ENCODE measurements around the gene CHCHD3. TPM values are rescaled to one million over a fixed set of nuclear protein-coding genes. Genes with fewer than 3 reads are reported as not detected.
"Not testable (repeated sequence)": the region's sequence is repeated elsewhere in the genome, so short reads cannot be mapped to it uniquely, and the experiment has no call there.

CHCHD3 gene
- total and polyA plus RNA-seq, 12 donors = 12.3 to 113 (median 54.2) TPM

DNA sequence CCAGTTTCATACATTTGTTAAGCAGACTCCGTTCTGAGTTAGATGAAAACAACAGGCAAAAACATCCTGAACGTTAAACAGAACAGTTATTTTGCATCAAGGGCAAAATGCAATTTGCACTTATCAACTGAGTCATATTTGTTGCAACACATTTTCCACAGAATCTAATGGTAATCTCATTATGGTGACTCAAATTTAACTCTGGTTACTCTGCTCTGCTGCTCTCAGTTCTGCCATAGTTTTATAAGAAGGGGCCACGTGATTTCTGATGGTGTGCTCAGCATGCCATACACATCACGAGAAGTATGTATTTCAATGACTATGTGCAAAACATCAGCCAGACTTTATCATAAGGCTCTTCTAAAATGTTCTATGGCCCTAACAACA is 148.8 kb downstream of the CHCHD3 start:
- intact Hi-C loops (cut with DNase I) = no loop called here
- WGBS, 4 donors = 42 to 60% (median 58%) methylated on average over 4 of the region's 4 CpGs

DNA sequence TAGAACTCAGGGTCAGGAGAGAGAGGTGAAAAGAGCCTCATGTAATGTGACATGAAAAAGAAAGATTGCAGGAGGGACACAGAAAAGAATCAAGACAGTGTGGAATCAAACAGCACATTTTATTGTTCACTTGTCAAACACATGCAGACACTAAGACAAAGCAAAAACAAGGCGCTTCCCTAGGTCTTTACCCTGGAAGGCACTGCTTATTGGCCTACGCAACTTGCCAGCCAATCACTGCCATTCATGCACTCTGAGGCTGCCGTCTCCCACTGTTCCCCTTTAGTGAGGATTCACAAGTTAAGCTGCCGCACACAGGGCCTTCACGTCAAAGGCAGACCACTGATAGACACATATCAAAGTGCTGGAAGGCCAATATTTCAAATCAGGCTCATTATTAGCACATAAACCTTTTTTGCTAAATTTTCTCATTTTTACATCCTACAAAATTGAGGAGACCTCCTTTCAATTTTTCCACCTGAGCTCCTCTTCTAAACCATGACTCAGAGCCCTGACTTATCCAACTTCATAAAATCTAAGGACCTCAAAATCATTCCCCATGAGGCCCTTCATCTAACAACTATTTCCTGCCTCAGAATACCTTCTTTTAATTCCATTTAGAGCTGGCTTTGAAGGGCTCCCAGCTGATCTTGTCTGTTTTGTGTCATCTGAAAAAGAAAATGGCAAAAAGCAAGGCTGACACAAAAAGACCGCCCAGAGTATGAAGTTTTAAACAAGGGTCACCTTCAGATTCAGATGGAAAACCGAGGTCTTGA is 149.4 kb downstream of the CHCHD3 start:
- H3K9me3 ChIP-seq (replicated peaks in 1 of 3) = no peaks in the 10 kb centered on the region
- peaks cover 3 to 18% of the 10 kb centered on the region in 2 donors for H3K4me1 ChIP-seq (replicated peaks in 1 of 2)
- intact Hi-C loops (cut with DNase I) = no loop called here
- H3K27me3 ChIP-seq = no peaks in the 10 kb centered on the region
- H3K4me3 ChIP-seq = no peak overlapping the region
- DNase-seq = no peak
- H3K36me3 ChIP-seq (replicated peaks in 1 of 2) = no peaks in the 10 kb centered on the region
- WGBS, 4 donors = 81 to 90% (median 83%) methylated on average over 7 of the region's 7 CpGs
- no peak for TF ChIP-seq POLR2A (IDR thresholded peaks at IDR 0.05)
- TF ChIP-seq, protein P1, sequence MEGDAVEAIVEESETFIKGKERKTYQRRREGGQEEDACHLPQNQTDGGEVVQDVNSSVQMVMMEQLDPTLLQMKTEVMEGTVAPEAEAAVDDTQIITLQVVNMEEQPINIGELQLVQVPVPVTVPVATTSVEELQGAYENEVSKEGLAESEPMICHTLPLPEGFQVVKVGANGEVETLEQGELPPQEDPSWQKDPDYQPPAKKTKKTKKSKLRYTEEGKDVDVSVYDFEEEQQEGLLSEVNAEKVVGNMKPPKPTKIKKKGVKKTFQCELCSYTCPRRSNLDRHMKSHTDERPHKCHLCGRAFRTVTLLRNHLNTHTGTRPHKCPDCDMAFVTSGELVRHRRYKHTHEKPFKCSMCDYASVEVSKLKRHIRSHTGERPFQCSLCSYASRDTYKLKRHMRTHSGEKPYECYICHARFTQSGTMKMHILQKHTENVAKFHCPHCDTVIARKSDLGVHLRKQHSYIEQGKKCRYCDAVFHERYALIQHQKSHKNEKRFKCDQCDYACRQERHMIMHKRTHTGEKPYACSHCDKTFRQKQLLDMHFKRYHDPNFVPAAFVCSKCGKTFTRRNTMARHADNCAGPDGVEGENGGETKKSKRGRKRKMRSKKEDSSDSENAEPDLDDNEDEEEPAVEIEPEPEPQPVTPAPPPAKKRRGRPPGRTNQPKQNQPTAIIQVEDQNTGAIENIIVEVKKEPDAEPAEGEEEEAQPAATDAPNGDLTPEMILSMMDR (IDR thresholded peaks at IDR 0.05) = no peak
- H3K27ac ChIP-seq = peak overlapping the region in 4 of 5 donors; percentile 5 to 83 (median 36)

More for the DNA sequence above, 148.8 kb downstream of the CHCHD3 start:
- H3K4me1 ChIP-seq (replicated peaks in 1 of 2) = peaks cover 3 to 18% of the 10 kb centered on the region in 2 donors
- H3K27ac ChIP-seq = peak overlapping the region in 2 of 5 donors; percentile 63 to 83
- H3K36me3 ChIP-seq (replicated peaks in 1 of 2) = no peaks in the 10 kb centered on the region
- no peaks in the 10 kb centered on the region for H3K27me3 ChIP-seq
- TF ChIP-seq, protein P1 (IDR thresholded peaks at IDR 0.05) = no peak
- no peak for TF ChIP-seq POLR2A (IDR thresholded peaks at IDR 0.05)
- no peaks in the 10 kb centered on the region for H3K9me3 ChIP-seq (replicated peaks in 1 of 3)
- peak in 2 of 7 donors; percentile 33 to 39 for DNase-seq
- H3K4me3 ChIP-seq = no peak overlapping the region

DNA sequence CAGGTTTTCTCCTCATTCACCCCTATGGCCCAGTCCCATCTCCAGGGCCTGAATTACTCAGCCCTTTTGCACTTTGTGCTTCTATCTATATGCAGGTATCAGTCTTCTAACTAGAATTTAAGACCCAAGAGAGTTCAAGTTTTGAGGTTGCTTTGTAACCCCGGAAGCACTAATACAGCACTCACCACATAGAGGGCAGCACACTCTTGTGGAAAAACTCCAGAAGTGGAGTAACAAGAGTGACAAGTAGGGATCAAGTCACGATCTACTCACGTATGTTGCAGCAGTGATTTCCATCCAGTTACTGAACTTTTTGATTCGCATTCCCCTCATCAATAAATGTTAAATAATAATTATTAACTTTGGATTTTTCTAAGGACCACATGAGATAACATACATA is 151.0 kb downstream of the CHCHD3 start:
- no peak for DNase-seq
- H3K9me3 ChIP-seq (replicated peaks in 1 of 3) = no peaks in the 10 kb centered on the region
- intact Hi-C loops (cut with DNase I) = no loop called here
- H3K27ac ChIP-seq = no peak overlapping the region
- H3K4me3 ChIP-seq = no peak overlapping the region
- H3K36me3 ChIP-seq (replicated peaks in 1 of 2) = no peaks in the 10 kb centered on the region
- WGBS, 4 donors = 84 to 94% (median 88%) methylated on average over 4 of the region's 4 CpGs
- TF ChIP-seq POLR2A (IDR thresholded peaks at IDR 0.05) = no peak
- TF ChIP-seq, protein P1 (IDR thresholded peaks at IDR 0.05) = peak in 4 of 6 experiments; percentile 27 to 33 (median 30)
- peaks cover 3 to 18% of the 10 kb centered on the region in 2 donors for H3K4me1 ChIP-seq (replicated peaks in 1 of 2)
- H3K27me3 ChIP-seq = no peaks in the 10 kb centered on the region

DNA sequence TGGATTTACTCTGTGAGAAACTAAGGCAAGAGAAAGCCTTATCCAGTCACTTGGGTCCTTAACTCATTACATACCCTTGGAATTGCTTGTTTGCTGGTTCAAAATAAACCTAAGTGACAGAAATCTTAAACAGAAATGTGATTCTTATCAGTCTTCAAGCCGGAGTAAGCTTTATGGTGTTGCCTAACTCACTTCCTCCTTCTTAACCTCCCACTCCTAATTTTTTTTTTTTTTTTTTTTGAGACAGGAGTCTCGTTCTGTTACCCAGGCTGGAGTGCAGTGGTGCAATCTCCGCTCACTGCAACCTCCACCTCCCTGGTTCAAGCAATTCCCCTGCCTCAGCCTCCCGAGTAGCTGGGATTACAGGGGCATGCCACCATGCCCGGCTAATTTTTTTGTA is 151.9 kb downstream of the CHCHD3 start:
- H3K4me1 ChIP-seq (replicated peaks in 1 of 2) = peaks cover 3 to 18% of the 10 kb centered on the region in 2 donors
- H3K4me3 ChIP-seq; H3K27ac ChIP-seq; H3K9me3 ChIP-seq (replicated peaks in 1 of 3); H3K36me3 ChIP-seq (replicated peaks in 1 of 2); intact Hi-C loops (cut with DNase I); DNase-seq; H3K27me3 ChIP-seq: not testable (repeated sequence)
- 86 to 91% (median 89%) methylated on average over 5 of the region's 5 CpGs for WGBS, 4 donors

DNA sequence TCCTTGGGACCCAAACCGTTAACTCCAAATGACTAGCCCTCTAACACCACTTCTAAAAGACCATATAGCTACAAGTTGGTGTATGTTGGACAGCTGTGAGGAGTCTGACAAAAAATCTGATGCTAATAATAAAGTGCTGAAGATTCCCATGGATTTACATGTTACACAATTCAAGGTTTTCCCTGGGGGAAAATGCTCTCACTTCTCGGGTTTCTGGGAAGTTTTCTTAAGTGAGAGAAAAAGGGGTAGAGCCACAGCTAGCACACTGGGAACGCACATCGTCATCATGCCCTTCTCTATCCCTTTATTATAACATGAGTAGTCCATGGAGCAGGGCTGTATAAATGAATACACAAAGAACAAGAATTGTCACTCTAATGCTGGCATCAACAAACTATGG is 162.1 kb downstream of the CHCHD3 start:
- Histone ChIP-seq H3K9me3 (replicated peaks in 1 of 3) (no peaks in the 10 kb centered on the region), H3K36me3 (replicated peaks in 1 of 2) (no peaks in the 10 kb centered on the region), H3K4me3 (no peak overlapping the region), H3K27ac (no peak overlapping the region), H3K4me1 (replicated peaks in 1 of 2) (no peaks in the 10 kb centered on the region), H3K27me3 (no peaks in the 10 kb centered on the region)
- no peak for DNase-seq
- WGBS, 4 donors = 95 to 99% (median 97%) methylated on average over 4 of the region's 4 CpGs
- intact Hi-C loops (cut with DNase I) = no loop called here
- TF ChIP-seq POLR2A (IDR thresholded peaks at IDR 0.05) = no peak
- TF ChIP-seq, protein P1 (IDR thresholded peaks at IDR 0.05) = no peak
